ENCODE measurements around the gene RPTOR. TPM values are rescaled to one million over a fixed set of nuclear protein-coding genes. Genes with fewer than 3 reads are reported as not detected.

Gene RPTOR
- total and polyA plus RNA-seq, 2 donors (not counting 1 experiment from before 2014, with no cell fraction given): 6.7 to 22.8 TPM

GRCh38 chr17:80942423-80943345, 398.0 kb downstream of the RPTOR start:
- Histone ChIP-seq H3K27me3 (ENCODE audit: control insufficient read depth, insufficient read depth, low read length) (no peaks in the 10 kb centered on the region), H4K20me1 (ENCODE audit: control insufficient read depth, extremely low read depth, insufficient read depth, low read length) (no peaks in the 10 kb centered on the region), H3K4me2 (ENCODE audit: extremely low read depth, insufficient read depth, low read length) (peak overlapping the region; percentile 21), H3K79me2 (ENCODE audit: control insufficient read depth, insufficient read depth, low read length) (no peaks in the 10 kb centered on the region), H3K36me3 (ENCODE audit: control insufficient read depth, insufficient read depth, low read length) (peaks cover 9% of the 10 kb centered on the region), H3K9me3 (ENCODE audit: control insufficient read depth, insufficient read depth, low read depth, low read length) (no peaks in the 10 kb centered on the region), H3K4me1 (ENCODE audit: control insufficient read depth, extremely low read depth, insufficient read depth, low read length) (peaks cover 8% of the 10 kb centered on the region), H2AFZ (ENCODE audit: low read length) (peak overlapping the region; percentile 6), H3K4me3 (replicated peaks in 1 of 4; ENCODE audit: control extremely low read depth in 1 of 4, insufficient read depth in 1 of 4, low read depth in 3 of 4, low read length in 4 of 4) (peak overlapping the region in 1 of 4 experiments; percentile 12), H3K9ac (ENCODE audit: insufficient read depth, low read length) (peak overlapping the region; percentile 17), H3K27ac (ENCODE audit: insufficient read depth, low read length) (peak overlapping the region; percentile 68)
- DNase-seq (ENCODE audit: low read depth in 2 of 2): peak; percentile 84 to 97
- peak; percentile 19 to 46 for TF ChIP-seq CTCF (conservative IDR thresholded peaks at IDR 0.05 in 1 of 2, IDR thresholded peaks at IDR 0.05 in 1 of 2; ENCODE audit: low read depth in 1 of 2, low read length in 2 of 2)
- TF ChIP-seq EZH2 (IDR thresholded peaks at IDR 0.05; ENCODE audit: low read length, missing control alignments): no peak

GRCh38 chr17:80943346-80944145, 398.9 kb downstream of the RPTOR start:
- H3K9ac ChIP-seq (ENCODE audit: insufficient read depth, low read length): no peak overlapping the region
- H3K79me2 ChIP-seq (ENCODE audit: control insufficient read depth, insufficient read depth, low read length): no peaks in the 10 kb centered on the region
- no peaks in the 10 kb centered on the region for H3K9me3 ChIP-seq (ENCODE audit: control insufficient read depth, insufficient read depth, low read depth, low read length)
- H3K27ac ChIP-seq (ENCODE audit: insufficient read depth, low read length): no peak overlapping the region
- no peaks in the 10 kb centered on the region for H3K27me3 ChIP-seq (ENCODE audit: control insufficient read depth, insufficient read depth, low read length)
- no peaks in the 10 kb centered on the region for H4K20me1 ChIP-seq (ENCODE audit: control insufficient read depth, extremely low read depth, insufficient read depth, low read length)
- H3K36me3 ChIP-seq (ENCODE audit: control insufficient read depth, insufficient read depth, low read length): peaks cover 13% of the 10 kb centered on the region
- peaks cover 8% of the 10 kb centered on the region for H3K4me1 ChIP-seq (ENCODE audit: control insufficient read depth, extremely low read depth, insufficient read depth, low read length)
- H3K4me2 ChIP-seq (ENCODE audit: extremely low read depth, insufficient read depth, low read length): no peak overlapping the region
- no peak overlapping the region for H2AFZ ChIP-seq (ENCODE audit: low read length)
- TF ChIP-seq EZH2 (IDR thresholded peaks at IDR 0.05; ENCODE audit: low read length, missing control alignments): no peak
- no peak overlapping the region for H3K4me3 ChIP-seq (replicated peaks in 1 of 4; ENCODE audit: control extremely low read depth in 1 of 4, insufficient read depth in 1 of 4, low read depth in 3 of 4, low read length in 4 of 4)
- no peak for DNase-seq (ENCODE audit: low read depth in 2 of 2)

GRCh38 chr17:80944326-80944725, 399.7 kb downstream of the RPTOR start:
- H3K27ac ChIP-seq (ENCODE audit: insufficient read depth, low read length): no peak overlapping the region

More at GRCh38 chr17:80944326-80944725, 399.7 kb downstream of the RPTOR start:
- Histone ChIP-seq H3K4me3 (replicated peaks in 1 of 4; ENCODE audit: control extremely low read depth in 1 of 4, insufficient read depth in 1 of 4, low read depth in 3 of 4, low read length in 4 of 4) (no peak overlapping the region), H3K9ac (ENCODE audit: insufficient read depth, low read length) (no peak overlapping the region), H3K36me3 (ENCODE audit: control insufficient read depth, insufficient read depth, low read length) (peaks cover 13% of the 10 kb centered on the region), H3K79me2 (ENCODE audit: control insufficient read depth, insufficient read depth, low read length) (no peaks in the 10 kb centered on the region), H3K4me1 (ENCODE audit: control insufficient read depth, extremely low read depth, insufficient read depth, low read length) (peaks cover 8% of the 10 kb centered on the region), H3K9me3 (ENCODE audit: control insufficient read depth, insufficient read depth, low read depth, low read length) (no peaks in the 10 kb centered on the region), H3K4me2 (ENCODE audit: extremely low read depth, insufficient read depth, low read length) (no peak overlapping the region), H4K20me1 (ENCODE audit: control insufficient read depth, extremely low read depth, insufficient read depth, low read length) (no peaks in the 10 kb centered on the region), H2AFZ (ENCODE audit: low read length) (no peak overlapping the region), H3K27me3 (ENCODE audit: control insufficient read depth, insufficient read depth, low read length) (no peaks in the 10 kb centered on the region)
- DNase-seq (ENCODE audit: low read depth in 2 of 2): no peak
- no peak for TF ChIP-seq CTCF (conservative IDR thresholded peaks at IDR 0.05 in 1 of 2, IDR thresholded peaks at IDR 0.05 in 1 of 2; ENCODE audit: low read depth in 1 of 2, low read length in 2 of 2)
- TF ChIP-seq EZH2 (IDR thresholded peaks at IDR 0.05; ENCODE audit: low read length, missing control alignments): no peak
